HG02970 (cell line): Measurements from ENCODE around the gene PRAMEF5.
"Not testable (repeated sequence)": the region's sequence is repeated elsewhere in the genome, so short reads cannot be mapped to it uniquely, and the experiment has no call there.

ENCODE experiments used
- ATAC-seq: cut with Tn5 transposase; IDR thresholded peaks from one replicate; pipeline ENCODE4 v1.9.1; 2021; ENCODE audit warnings: mild to moderate bottlenecking, moderate library complexity, moderate number of reproducible peaks; ENCODE audit not compliant: unreplicated experiment, low FRiP score

The PRAMEF5 gene

DNA sequence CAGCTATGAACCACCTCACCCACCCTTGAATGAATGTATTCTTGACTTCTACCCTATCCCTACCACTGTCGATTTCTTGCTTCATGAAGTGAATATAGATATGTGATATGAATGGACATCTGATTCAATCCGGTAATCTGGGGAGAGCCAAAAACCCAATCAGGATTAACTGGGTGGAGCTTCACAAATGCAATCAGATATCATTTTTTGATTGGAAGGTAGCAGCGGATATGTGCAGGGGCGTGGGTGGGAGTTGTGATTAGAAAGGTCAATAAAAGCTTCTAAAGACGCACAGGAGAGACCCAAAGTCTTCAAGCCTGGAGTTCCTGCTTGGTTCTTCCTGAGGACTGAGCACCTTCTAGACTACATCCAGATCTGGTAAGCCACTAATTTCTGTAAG is at the start of gene PRAMEF5:
PRAMEF5 (plus strand) TSS at position 301 of the 400 bp plus-strand sequence. CDS start 5,071 bp downstream, outside the sequence.
- not testable (repeated sequence) for ATAC-seq

DNA sequence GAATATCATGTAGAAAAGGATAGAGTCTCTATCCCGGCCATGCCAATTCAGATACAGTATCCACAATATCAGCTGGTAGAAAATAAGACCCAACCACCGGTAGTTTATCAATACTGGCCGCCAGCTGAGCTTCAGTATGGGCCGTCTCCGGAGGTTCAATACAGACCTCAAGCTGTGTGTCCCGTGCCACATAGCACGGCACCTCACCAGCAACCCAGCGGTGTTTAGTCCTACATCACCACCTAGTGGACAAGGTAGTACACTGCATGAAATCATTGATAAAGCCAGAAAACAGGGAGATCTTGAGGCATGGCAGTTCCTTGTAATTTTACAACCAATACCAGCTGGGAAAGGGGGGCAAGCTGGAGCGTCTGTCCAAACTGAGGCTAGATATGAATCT is 45.3 kb upstream of the PRAMEF5 start:
- ATAC-seq, result not testable (repeated sequence)

GRCh38 chr1:13216619-13217018 is 37.4 kb upstream of the PRAMEF5 start:
- not testable (repeated sequence) for ATAC-seq

DNA sequence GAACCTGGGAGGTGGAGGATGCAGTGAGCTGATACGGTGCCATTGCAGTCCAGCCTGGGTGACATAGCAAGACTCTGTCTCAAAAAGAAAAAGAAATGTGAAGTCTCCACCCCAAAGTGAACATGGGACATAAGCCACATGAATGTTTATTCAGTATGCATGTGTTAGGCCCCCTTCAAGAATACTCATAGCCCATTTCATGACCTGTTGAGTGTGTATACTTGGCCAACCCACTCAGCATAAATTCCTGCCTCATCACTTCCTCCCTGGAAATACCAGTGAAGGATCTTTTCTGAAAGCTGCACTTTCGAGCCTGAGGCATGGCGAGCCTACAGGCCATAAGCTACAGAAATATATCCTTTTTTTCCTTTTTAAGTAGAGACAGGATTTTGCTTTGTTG is 34.8 kb upstream of the PRAMEF5 start:
- not testable (repeated sequence) for ATAC-seq

DNA sequence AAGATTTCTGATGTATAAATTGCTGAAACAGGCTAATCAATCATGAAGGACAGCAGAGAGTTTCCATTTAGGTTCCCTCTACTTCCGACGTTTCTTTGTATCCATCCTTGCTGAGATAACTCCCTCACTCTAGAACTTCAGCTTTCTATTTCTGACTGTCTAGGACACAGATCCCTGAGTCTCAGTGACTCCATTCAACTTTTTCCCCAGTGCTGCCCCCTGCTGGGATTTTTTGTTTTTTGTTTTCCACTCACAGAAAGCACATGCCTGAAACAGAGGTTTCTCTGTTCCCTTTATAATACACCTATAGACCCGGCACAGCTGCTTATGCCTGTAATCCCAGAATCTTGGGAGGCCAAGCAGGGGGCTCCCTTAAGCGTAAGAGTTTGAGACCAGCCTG is 31.2 kb upstream of the PRAMEF5 start:
- ATAC-seq, result not testable (repeated sequence)

DNA sequence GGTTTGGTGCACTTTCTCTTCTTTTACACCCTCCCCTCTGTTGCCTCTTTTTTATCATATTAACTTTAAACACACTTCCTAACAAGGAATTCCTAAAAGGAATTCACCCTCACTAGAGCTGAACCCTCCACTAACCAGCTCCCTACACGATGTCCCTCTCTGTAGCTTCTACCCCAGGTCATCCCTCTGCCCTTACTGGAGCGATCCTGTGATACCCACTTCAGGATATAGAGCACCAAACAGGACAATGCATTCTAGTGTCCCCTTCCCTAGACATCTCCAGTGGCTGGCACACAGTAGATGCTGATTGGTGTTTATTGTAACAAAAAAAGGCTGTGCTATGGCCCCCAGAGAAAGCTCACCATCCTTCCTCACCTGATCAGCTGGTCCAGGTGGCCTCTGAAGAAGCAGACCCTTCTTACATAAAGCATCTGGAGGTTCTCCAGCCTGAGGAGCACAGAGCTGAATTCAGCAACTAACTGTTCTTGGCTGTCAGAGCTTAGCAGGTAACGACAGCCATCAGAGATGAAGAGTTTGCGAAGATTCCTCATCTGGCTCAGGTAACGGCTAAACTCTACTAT is 29.4 kb upstream of the PRAMEF5 start:
- ATAC-seq, result no peak

GRCh38 chr1:13225675-13226204 is 28.3 kb upstream of the PRAMEF5 start, which contains the start of gene PRAMEF18:
PRAMEF18 (minus strand) TSS chr1:13226154; CDS start chr1:13226106, 48 bp downstream.
- ATAC-seq, result not testable (repeated sequence)

DNA sequence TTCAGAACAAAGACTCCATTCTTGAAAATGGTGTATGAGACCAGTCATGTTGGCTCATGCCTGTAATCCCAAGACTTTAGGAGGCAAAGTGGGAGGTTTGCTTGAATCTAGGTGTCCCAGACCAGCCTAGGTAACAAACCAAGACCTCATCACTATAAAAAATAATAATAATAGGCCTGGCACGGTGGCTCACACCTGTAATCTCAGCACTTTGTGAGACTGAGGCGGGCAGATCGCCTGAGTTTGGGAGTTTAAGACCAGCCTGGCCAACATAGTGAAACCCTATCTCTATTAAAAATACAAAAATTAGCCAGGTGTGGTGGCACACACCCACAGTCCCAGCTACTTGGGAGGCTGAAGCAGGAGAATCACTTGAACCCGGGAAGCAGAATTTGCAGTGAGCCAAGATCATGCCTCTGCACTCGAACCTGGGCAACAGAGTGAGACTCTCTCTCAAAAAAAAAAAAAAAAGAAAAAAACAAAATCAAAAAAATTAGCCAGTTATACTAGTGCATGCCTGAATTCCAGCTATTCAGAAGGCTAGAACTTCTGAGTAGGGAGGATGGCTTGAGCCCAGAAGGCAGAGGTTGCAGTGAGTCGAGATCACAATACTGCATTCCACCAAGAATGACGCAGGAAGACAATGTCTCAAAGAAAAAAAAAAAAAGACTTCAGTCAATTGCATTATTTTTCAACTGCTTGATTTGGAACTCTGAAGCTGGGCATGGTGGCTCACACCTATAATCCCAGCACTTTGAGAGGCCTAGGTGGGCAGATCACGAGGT is 26.5 kb upstream of the PRAMEF5 start:
- ATAC-seq, result not testable (repeated sequence)

DNA sequence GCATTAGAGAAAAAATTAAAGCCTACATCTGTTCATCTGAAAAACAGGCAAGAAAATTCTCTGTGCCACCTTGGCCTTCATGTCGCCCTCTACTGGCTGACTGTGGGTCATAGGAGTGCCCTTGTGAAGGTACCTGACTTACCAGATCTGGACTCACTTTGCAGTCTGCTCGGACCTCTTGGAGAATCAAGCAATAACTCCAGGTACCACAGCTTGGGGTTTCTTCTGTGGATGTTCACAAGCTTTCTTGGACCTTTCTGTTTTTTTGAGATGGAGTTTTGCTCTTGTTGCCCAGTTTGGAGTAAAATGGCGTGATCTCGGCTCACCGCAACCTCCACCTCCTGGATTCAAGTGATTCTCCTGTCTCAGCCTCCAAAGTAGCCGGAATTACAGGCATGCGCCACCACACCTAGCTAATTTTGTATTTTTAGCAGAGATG is 25.6 kb upstream of the PRAMEF5 start:
- no peak for ATAC-seq

- ATAC-seq, result not testable (repeated sequence)
These were observed 23.9 kb upstream of the PRAMEF5 start for GRCh38 chr1:13230096-13230495.

- not testable (repeated sequence) for ATAC-seq
These were observed 23.4 kb upstream of the PRAMEF5 start for GRCh38 chr1:13230601-13231000.

GRCh38 chr1:13231061-13231750 is 22.8 kb upstream of the PRAMEF5 start:
- ATAC-seq, result not testable (repeated sequence)

GRCh38 chr1:13232056-13232455 is 21.9 kb upstream of the PRAMEF5 start:
- not testable (repeated sequence) for ATAC-seq

- not testable (repeated sequence) for ATAC-seq
These were observed 19.9 kb upstream of the PRAMEF5 start for GRCh38 chr1:13234057-13234456.

DNA sequence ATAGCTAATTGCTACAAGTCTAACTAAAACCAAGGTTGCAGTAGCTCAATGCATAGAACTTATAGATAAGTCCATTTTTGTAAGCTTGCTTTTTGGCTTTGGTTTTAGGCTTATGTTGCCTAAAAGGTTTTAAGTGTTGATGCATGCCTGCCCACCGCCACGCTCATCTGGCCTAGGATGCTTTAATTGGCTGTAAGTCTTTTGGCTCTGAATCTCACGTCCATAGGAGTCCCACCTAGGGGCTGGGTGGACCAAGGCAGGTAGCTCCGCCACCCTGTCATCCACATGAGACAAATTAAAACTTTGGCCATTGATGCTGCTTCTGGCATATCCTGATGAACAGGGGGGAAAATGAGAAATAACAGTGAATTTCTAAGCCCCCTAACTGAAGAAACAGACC is 16.4 kb upstream of the PRAMEF5 start:
- ATAC-seq, result not testable (repeated sequence)

DNA sequence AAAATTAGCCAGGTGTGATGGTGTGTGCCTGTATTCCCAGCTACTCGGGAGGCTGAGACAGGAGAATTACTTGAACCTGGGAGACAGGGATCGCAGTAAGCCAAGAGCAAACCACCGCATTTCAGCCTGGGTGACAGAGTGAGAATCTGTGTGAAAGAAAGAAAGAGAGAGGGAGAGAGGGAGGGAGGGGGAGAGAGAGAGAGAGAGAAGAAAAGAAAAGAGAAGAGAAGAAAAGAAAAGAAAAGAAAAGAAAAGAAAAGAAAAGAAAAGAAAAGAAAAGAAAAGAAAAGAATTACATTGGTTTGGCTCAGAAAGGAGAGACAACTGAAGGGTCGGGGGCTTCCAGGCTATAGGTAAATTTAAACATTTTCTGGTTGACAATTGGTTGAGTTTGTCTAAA is 14.4 kb upstream of the PRAMEF5 start:
- not testable (repeated sequence) for ATAC-seq

DNA sequence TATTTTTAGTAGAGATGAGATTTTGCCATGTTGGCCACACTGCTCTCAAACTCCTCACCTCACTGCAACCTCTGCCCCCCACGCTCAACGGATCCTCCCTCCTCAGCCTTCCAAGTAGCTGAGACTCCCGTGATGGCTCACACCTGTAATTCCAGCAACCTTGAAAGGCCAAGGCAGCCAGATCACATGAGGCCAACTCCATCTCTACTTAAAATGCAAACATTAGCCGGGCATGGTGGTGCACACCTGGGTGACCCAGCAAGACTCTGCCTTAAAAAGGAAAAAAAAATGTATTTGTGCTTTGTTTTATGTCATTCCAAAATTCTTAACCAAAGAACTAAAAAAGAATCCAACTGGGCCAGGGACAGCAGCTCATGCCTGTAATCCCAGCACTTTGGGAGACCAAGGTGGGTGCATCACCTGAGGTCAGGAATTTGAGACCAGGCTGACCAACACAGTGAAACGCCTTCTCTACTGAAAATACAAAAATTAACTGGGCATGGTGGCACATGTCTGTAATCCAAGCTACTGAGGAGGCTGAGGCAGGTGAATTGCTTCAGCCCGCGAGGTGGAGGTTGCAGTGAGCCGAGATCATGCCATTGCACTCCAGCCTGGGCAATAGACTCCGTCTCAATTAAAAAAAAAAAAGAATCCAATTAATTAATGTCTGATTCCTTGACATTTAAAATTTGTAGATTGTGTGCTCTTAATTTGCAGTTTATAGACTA is 10.3 kb upstream of the PRAMEF5 start:
- not testable (repeated sequence) for ATAC-seq

- not testable (repeated sequence) for ATAC-seq
These were observed 8.0 kb upstream of the PRAMEF5 start for GRCh38 chr1:13245841-13246553.

GRCh38 chr1:13246554-13246871 is 7.5 kb upstream of the PRAMEF5 start:
- not testable (repeated sequence) for ATAC-seq

GRCh38 chr1:13247122-13247521 is 6.9 kb upstream of the PRAMEF5 start:
- ATAC-seq, result not testable (repeated sequence)
